Dermis microvascular lymphatic vessel endothelial cell (primary cell): ENCODE measurements around the gene PKN2. TPM values are rescaled to one million over a fixed set of nuclear protein-coding genes. Genes with fewer than 3 reads are reported as not detected.
A peak's percentile ranks its signal among the peaks of the same experiment; 100 is the strongest.

ENCODE experiments used
- DNase-seq, 2 donors: peaks; one replicate each; pipeline versions ENCODE4 v3.0.0 to v3.0.0-alpha.2; 2010; ENCODE audit warnings: low read depth in 2 of 2
- total RNA-seq: library from RNA; depleted of rRNA; stranded (reverse); fragments of >200 nt; gene quantifications from 2 replicates; pipeline ENCODE4 v1.2.1, GENCODE V29; 2014

Gene PKN2
- total RNA-seq, 1 donor from 2014 or later, result 18.4 TPM

GRCh38 chr1:88731475-88732269 is 47.6 kb downstream of the PKN2 start:
- DNase-seq, result peak; percentile 26 to 79

- DNase-seq, result no peak
Measured at GRCh38 chr1:88735382-88735781, 51.3 kb downstream of the PKN2 start.

GRCh38 chr1:88735909-88736308 is 51.8 kb downstream of the PKN2 start:
- no peak for DNase-seq

DNA sequence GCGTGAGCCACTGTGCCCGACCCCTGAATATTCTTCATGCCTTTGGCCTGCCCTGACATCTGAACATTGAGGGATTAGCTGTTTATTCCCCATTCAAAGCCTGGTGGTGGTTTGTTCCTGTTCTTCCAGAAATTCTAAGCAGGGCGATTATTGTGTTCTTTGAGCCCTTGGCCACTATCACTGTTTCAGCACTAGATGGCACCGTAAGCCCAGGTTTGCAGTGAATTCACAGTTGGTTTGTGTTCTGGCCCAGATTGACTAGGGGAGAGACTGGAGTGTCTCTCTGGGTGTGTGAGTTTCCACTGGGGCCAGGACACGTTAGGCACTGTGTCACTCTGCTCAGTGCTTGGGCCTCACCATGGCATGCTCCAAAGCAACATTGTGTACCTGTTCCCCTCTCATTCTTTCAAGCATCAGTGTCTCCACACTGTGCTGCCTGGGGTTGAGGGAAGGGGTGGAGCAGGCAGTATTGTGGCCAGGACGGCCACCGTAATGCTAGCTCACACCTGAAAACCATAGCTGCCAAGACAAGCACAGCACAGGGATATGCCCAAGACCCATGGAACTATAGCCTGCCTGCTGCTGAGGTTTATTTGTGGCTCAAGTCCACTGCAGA is 52.7 kb downstream of the PKN2 start:
- peak; percentile 32 to 53 for DNase-seq

DNA sequence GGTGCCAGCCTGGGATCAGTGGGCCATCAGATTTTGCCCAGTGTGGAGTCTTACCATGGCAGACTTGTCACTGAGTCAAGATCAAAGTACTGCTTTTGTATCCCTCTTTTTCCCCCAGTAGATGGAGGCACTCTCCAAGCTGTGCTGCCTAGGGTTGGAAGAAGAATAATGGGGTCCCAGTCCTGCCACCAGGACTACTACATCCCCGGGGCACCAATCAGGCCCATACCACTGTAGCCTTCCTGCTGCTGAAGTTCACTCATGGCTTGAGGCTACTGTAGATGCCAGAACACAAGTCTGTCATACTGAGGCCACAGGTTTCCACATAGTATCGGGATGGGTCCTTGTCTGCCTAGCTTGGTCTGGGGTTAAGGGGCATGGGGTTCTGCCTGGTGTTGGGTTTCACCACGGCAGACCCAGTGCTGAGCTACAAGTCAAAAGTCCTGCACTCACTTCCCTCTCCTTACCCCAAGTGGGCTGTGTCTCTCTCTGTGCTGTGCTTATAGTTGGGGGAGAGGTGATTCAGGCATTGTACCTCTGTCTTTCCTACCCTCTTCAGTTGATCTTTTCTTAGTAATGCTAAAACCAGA is 53.4 kb downstream of the PKN2 start:
- no peak for DNase-seq

DNA sequence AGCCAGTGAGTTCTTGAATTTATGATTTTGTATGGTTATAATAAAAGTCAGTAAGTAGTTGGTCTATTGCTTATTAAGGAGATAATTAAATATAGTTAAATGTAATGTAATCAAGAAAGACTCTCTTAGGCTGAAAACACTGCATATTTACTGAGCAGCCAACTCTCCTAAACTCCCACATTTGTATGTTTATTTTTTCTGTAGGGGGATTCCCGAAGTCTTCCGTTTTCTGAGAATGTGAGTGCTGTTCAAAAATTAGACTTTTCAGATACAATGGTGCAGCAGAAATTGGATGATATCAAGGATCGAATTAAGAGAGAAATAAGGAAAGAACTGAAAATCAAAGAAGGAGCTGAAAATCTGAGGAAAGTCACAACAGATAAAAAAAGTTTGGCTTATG is 56.7 kb downstream of the PKN2 start:
- no peak for DNase-seq

DNA sequence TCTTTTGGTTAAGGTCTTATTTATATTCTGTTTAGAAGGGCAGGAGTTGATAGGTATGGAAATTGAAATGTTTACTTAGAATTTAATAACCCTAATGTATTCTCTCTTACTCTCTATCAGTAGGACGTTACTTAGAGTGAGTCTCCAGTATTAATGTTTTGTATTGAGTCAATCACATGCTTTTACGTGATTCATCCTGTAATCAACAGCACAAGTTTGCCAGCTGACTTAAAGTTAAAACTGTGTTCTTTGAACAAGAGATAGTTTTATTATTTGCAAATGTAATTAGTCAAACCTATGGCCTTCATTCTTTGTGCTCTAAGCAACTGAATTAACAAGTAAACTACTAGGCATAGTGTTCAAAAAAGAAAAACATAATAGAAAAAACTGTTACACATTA is 57.3 kb downstream of the PKN2 start:
- peak in 1 of 2 donors; percentile 17 for DNase-seq

GRCh38 chr1:88742531-88742930 is 58.5 kb downstream of the PKN2 start:
- DNase-seq, result no peak

DNA sequence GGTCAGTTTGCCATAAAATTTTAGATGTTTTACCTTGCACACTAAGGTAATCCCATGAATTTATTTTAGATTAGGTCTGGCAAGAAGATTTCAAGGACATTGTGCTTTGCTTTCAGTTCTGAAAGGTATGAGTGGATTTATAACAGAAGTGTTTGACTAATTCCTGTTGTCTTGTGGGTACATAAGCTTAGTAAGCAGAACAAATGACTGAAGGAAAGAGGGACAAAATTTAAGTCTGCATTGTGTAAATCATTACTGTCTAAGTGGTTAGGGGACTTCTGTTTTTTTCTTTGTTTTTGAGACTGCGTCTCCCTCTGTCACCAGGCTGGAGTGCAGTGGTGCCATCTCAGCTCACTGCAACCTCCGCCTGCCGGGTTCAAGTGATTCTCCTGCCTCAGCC is 60.1 kb downstream of the PKN2 start:
- DNase-seq, result no peak

GRCh38 chr1:88746916-88747315 is 62.8 kb downstream of the PKN2 start:
- DNase-seq, result no peak

DNA sequence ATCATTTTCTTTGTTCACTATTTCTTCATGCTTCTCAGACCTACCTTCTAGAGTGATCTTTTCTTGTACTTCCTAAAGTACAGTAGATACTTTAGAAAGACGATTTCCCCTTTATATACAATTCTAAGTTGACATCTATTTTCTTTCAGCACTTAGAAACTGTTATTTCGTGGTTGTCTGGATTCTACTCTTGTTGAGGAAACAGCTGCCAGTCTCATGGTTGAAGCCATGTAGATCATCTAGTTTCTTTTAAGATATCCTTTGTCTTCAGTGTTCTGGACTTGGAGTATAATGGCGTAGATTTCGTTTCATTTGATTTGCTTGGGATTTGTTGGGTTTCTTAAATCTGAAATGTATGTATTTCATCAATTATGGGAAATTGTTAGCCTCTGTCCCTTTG is 67.6 kb downstream of the PKN2 start:
- no peak for DNase-seq

- DNase-seq, result no peak
Measured at GRCh38 chr1:88753506-88753905, 69.4 kb downstream of the PKN2 start.

- no peak for DNase-seq
Measured at GRCh38 chr1:88763649-88764406, 79.8 kb downstream of the PKN2 start.

DNA sequence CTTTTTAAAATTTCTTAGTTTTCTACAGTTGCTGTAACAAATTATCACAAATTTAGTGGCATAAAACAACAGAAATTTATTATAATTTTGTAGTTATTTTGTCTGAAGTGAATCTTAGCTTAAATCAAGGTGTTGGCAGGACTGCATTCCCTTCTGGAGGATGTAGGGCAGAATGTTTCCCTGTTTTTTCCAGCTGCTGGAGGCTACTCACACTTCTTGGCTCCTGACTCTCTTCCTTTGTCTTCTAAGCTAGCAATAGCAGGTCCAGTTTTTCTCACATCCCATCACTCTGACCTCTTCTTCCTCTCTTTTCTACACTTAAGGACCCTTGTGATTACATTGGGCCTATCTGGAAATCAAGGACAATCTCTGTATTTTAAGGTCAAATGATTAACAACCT is 84.1 kb downstream of the PKN2 start:
- DNase-seq, result peak in 1 of 2 donors; percentile 5

- no peak for DNase-seq
Measured at GRCh38 chr1:88768816-88769215, 84.7 kb downstream of the PKN2 start.

DNA sequence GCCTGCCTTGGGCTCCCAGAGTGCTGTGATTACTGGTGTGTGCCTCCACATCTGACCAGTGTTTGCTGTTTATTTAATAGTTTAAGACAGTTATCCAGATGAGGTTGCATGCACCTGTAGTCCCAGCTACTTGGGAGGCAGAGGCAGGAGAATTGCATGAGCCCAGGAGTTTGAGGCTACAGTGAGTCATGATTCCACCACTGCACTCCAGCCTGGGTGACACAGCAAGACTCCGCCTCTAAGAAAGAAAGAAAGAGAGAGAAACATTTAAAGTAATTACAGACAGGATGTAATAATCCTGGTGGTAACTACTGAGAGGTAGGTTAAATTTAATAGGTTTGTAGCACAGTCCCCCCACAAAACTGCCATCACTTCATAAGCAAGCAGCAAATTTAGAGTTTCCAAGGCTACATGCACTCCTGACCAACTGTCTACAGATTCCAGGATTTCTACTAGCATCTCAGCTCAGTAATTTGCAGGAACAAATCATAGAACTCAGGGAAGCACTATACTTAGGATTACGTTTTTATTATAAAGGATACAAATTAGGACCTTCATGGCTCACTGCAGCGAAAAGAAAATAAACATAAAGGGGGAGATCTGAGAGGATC is 89.6 kb downstream of the PKN2 start:
- no peak for DNase-seq

- no peak for DNase-seq
Measured at GRCh38 chr1:88774151-88774556, 90.1 kb downstream of the PKN2 start.

DNA sequence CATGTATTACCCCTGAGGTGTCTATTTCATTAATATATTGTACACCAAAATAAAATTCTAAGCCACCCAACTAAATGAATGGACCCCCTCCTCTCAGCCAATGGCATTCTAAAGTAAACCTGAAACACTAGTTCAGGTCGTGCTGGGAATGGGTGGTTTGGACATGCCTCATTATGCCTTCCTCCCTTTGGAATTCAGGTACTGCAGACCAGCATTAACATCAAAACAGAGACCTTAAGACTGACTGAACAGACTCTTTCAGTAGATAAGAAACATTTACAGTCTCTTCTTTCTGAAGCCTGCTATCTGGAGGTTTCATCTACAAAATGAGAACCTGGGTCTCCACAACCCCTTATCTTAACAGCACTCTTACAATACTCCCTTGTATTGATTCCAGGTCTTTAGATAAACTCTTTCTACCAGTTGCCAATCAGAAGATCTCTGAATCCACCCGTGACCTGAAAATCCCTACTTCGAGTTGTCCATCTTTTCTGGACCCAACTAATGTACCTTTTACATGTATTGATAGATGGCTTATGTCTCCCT is 93.6 kb downstream of the PKN2 start:
- no peak for DNase-seq

- DNase-seq, result no peak
Measured at GRCh38 chr1:88779880-88780279, 95.8 kb downstream of the PKN2 start.

GRCh38 chr1:88780485-88780884 is 96.4 kb downstream of the PKN2 start:
- DNase-seq, result no peak

- DNase-seq, result no peak
Measured at GRCh38 chr1:88783145-88783544, 99.1 kb downstream of the PKN2 start.
